SK-N-SH treated with all-trans-retinoic acid at 6 μM for 48 hours (cell line): ENCODE data around the gene WFDC10A.

Experiments used
- ARNTL ChIP-seq: fragments of 450-650 bp; formaldehyde crosslinking; IDR thresholded peaks from 2 replicates; pipeline ENCODE4 v1.5.0; 2020; ENCODE audit warnings: low read depth, mild to moderate bottlenecking, moderate library complexity, borderline replicate concordance
- CREB5 ChIP-seq: fragments of 250-450 bp; sonication (Bioruptor Pico); IDR thresholded peaks from 2 replicates; pipeline ENCODE4 v1.5.1; 2020; ENCODE audit warnings: low read depth, mild to moderate bottlenecking, moderate library complexity
- PATZ1 ChIP-seq: fragments of 250-450 bp; sonication (Bioruptor Pico); IDR thresholded peaks from 2 replicates; pipeline ENCODE4 v1.8.0; 2020; ENCODE audit warnings: mild to moderate bottlenecking, moderate library complexity, borderline replicate concordance
- PPARA ChIP-seq: fragments of 250-450 bp; sonication (Bioruptor Pico); IDR thresholded peaks from 2 replicates; pipeline ENCODE4 v1.5.0; 2020; ENCODE audit warnings: mild to moderate bottlenecking, borderline replicate concordance
- RARB ChIP-seq: fragments of 250-450 bp; sonication (Bioruptor Pico); IDR thresholded peaks from 2 replicates; pipeline ENCODE4 v1.8.0; 2021; ENCODE audit warnings: mild to moderate bottlenecking, moderate library complexity
- ZNF70 ChIP-seq: fragments of 450-650 bp; formaldehyde crosslinking; IDR thresholded peaks from 2 replicates; pipeline ENCODE4 v1.5.0; 2020; ENCODE audit warnings: mild to moderate bottlenecking, moderate library complexity

- no peak for TF ChIP-seq PATZ1 (CRISPR knock-in tag)
- TF ChIP-seq ZNF70 (CRISPR knock-in tag), result no peak
- TF ChIP-seq ARNTL (CRISPR knock-in tag), result no peak
- TF ChIP-seq RARB (CRISPR knock-in tag), result no peak
- no peak for TF ChIP-seq PPARA (CRISPR knock-in tag)
- no peak for TF ChIP-seq CREB5
Measured at GRCh38 chr20:45636513-45636912, 7.0 kb downstream of the WFDC10A start.
